ENCODE data around the gene SND1.

- TF ChIP-seq, protein P1, sequence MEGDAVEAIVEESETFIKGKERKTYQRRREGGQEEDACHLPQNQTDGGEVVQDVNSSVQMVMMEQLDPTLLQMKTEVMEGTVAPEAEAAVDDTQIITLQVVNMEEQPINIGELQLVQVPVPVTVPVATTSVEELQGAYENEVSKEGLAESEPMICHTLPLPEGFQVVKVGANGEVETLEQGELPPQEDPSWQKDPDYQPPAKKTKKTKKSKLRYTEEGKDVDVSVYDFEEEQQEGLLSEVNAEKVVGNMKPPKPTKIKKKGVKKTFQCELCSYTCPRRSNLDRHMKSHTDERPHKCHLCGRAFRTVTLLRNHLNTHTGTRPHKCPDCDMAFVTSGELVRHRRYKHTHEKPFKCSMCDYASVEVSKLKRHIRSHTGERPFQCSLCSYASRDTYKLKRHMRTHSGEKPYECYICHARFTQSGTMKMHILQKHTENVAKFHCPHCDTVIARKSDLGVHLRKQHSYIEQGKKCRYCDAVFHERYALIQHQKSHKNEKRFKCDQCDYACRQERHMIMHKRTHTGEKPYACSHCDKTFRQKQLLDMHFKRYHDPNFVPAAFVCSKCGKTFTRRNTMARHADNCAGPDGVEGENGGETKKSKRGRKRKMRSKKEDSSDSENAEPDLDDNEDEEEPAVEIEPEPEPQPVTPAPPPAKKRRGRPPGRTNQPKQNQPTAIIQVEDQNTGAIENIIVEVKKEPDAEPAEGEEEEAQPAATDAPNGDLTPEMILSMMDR (IDR thresholded peaks at IDR 0.05; ENCODE audit: low read length), result no peak
- no peak for TF ChIP-seq EZH2 (optimal IDR thresholded peaks at IDR 0.05; ENCODE audit: low read depth, low read length)
These were observed 454.8 kb downstream of the SND1 start for GRCh38 chr7:128106821-128107220.

All from MM.1S (cell line).